HepG2 (cell line): ENCODE results near the gene DNAJC12. TPM values are rescaled to one million over a fixed set of nuclear protein-coding genes. Genes with fewer than 3 reads are reported as not detected.

Source experiments
- ATAC-seq: fragments of 200-7000 bp; cut with Tn5 transposase; 3 replicates; pipeline ENCODE4 v1.9.1; 2020; ENCODE audit warnings: mild to moderate bottlenecking, moderate library complexity
- BruUV-seq: library from RNA; stranded (reverse); fragments of 400-500 nt; replicated peaks from 2 replicates; lab custom pipeline; 2021; lab: Mats Ljungman, UMichigan
- CTCF ChIA-PET: fragments of 300-600 bp; formaldehyde crosslinking; extraction: SDS; loops from one replicate; lab custom pipeline; 2021; ENCODE audit warnings: low total read pairs, inconsistent platforms, low intra/inter-chr PET ratio; lab: Yijun Ruan, JAX
- POLR2A ChIA-PET: fragments of 350-600 bp; sonication (Branson Sonifier 250); formaldehyde crosslinking; loops from one replicate; lab custom pipeline; 2020; ENCODE audit warnings: antibody characterized with exemption, inconsistent platforms; lab: Yijun Ruan, JAX
- DNase-seq: peaks from one replicate; pipeline ENCODE4 v3.0.0-alpha.2; 2015; ENCODE audit warnings: low spot score
- FAIRE-seq: peaks from 3 replicates; lab custom pipeline; 2011; peaks lifted over from hg19 to GRCh38; lab: Jason Lieb, UNC
- H2AFZ ChIP-seq: one replicate; pipeline ENCODE4 v1.6.1; 2011; ENCODE audit warnings: low read length, inconsistent platforms
- H3K27ac ChIP-seq: fragments of 300-600 bp; 3 replicates; pipeline ENCODE4 v1.8.0; 2011; ENCODE audit warnings: mixed run types, mild to moderate bottlenecking, mixed read lengths, low read length, inconsistent platforms; ENCODE audit not compliant: insufficient read depth; ENCODE audit errors: extremely low read length
- H3K27me3 ChIP-seq, 2 experiments: fragments of 200-600 bp in 1 of 2; 2 replicates in 1 of 2; 3 replicates in 1 of 2; pipeline versions ENCODE4 v1.6.0 to v1.8.0; 2011; ENCODE audit warnings: low read length in 2 of 2, mild to moderate bottlenecking in 2 of 2, moderate library complexity in 2 of 2, inconsistent platforms in 1 of 2; ENCODE audit not compliant: insufficient read depth in 2 of 2, control insufficient read depth in 1 of 2
- H3K36me3 ChIP-seq, 2 experiments: fragments of 200-600 bp in 1 of 2; replicated peaks in 1 of 2; 2 replicates in 1 of 2; 3 replicates in 1 of 2; pipeline versions ENCODE4 v1.5.1 to v1.8.0; 2011; ENCODE audit warnings: low read length in 2 of 2, inconsistent platforms in 1 of 2; ENCODE audit not compliant: insufficient read depth in 2 of 2, control insufficient read depth in 1 of 2
- H3K4me1 ChIP-seq: 2 replicates; pipeline ENCODE4 v1.5.1; 2012; ENCODE audit warnings: low read length, inconsistent platforms; ENCODE audit not compliant: insufficient read depth
- H3K4me2 ChIP-seq: 2 replicates; pipeline ENCODE4 v1.6.0; 2011; ENCODE audit warnings: low read depth, low read length, inconsistent platforms
- H3K4me3 ChIP-seq, 3 experiments: fragments of 200-600 bp in 1 of 3; sonication (generic), shearing (Covaris generic) in 1 of 3; replicated peaks in 1 of 3; 2 replicates each; pipeline ENCODE4 v1.5.1; 2011 to 2016; ENCODE audit warnings: low read length in 3 of 3, inconsistent platforms in 2 of 3, low read depth in 2 of 3, mild to moderate bottlenecking in 2 of 3, control low read depth in 1 of 3, mixed read lengths in 1 of 3; ENCODE audit not compliant: insufficient read depth in 1 of 3
- H3K79me2 ChIP-seq: one replicate; pipeline ENCODE4 v1.6.1; 2011; ENCODE audit warnings: low read length, inconsistent platforms; ENCODE audit not compliant: insufficient read depth
- H3K9ac ChIP-seq: 2 replicates; pipeline ENCODE4 v1.6.0; 2011; ENCODE audit warnings: mild to moderate bottlenecking, low read depth, low read length, inconsistent platforms; ENCODE audit not compliant: insufficient read depth
- H3K9me3 ChIP-seq: 2 replicates; pipeline ENCODE4 v1.5.1; 2012; ENCODE audit warnings: mild to moderate bottlenecking, low read length
- H4K20me1 ChIP-seq: 2 replicates; pipeline ENCODE4 v1.6.0; 2011; ENCODE audit warnings: inconsistent platforms, mild to moderate bottlenecking, low read length, moderate library complexity; ENCODE audit not compliant: insufficient read depth
- KDM1A ChIP-seq: IDR thresholded peaks from 2 replicates; pipeline ENCODE4 v1.6.1; 2016; ENCODE audit warnings: missing compliant biosample characterization
- NFAT5 ChIP-seq: sonication (generic); formaldehyde crosslinking; IDR thresholded peaks from 2 replicates; pipeline ENCODE4 v1.4.0; 2020; ENCODE audit warnings: missing genetic modification reagents
- NFIC ChIP-seq: IDR thresholded peaks from 2 replicates; pipeline ENCODE4 v1.6.1; 2012; ENCODE audit warnings: mild to moderate bottlenecking, low read length, inconsistent platforms
- PHF21A ChIP-seq: sonication (generic); formaldehyde crosslinking; IDR thresholded peaks from 2 replicates; pipeline ENCODE4 v1.5.0; 2020; ENCODE audit warnings: mild to moderate bottlenecking, missing genetic modification reagents
- TCF7 ChIP-seq: sonication (generic); IDR thresholded peaks from 2 replicates; pipeline ENCODE4 v1.6.1; 2016; ENCODE audit warnings: antibody characterized with exemption, low read depth
- TFAP4 ChIP-seq: sonication (generic); IDR thresholded peaks from 2 replicates; pipeline ENCODE4 v1.6.1; 2016; ENCODE audit warnings: low read depth, borderline replicate concordance
- ZMYM3 ChIP-seq: sonication (generic); formaldehyde crosslinking; IDR thresholded peaks from 2 replicates; pipeline ENCODE4 v1.5.1; 2020; ENCODE audit warnings: mild to moderate bottlenecking, missing genetic modification reagents
- ZNF414 ChIP-seq: sonication (generic); formaldehyde crosslinking; IDR thresholded peaks from 2 replicates; pipeline ENCODE4 v1.5.0; 2020; ENCODE audit warnings: missing genetic modification reagents
- ZNF530 ChIP-seq: sonication (generic); formaldehyde crosslinking; IDR thresholded peaks from 2 replicates; pipeline ENCODE4 v1.5.0; 2020; ENCODE audit warnings: low read depth, mild to moderate bottlenecking, missing genetic modification reagents
- ZNF558 ChIP-seq: sonication (generic); formaldehyde crosslinking; IDR thresholded peaks from 2 replicates; pipeline ENCODE4 v1.9.0; 2022; ENCODE audit warnings: mild to moderate bottlenecking, missing genetic modification reagents, borderline replicate concordance
- ZNF629 ChIP-seq: sonication (generic); formaldehyde crosslinking; conservative IDR thresholded peaks from 2 replicates; pipeline ENCODE4 v1.5.0; 2020; ENCODE audit warnings: missing genetic modification reagents
- ZNF652 ChIP-seq: IDR thresholded peaks from 2 replicates; pipeline ENCODE4 v1.6.1; 2016; ENCODE audit warnings: low read depth, borderline replicate concordance
- ZNF878 ChIP-seq: sonication (generic); formaldehyde crosslinking; IDR thresholded peaks from 2 replicates; pipeline ENCODE4 v1.8.1; 2023; ENCODE audit warnings: mild to moderate bottlenecking, missing genetic modification reagents, moderate library complexity
- WGBS: methylation state at CpG from one replicate; pipeline ENCODE4 v1.1.6; 2017; ENCODE audit warnings: low lambda C conversion rate; 5-methylcytosine and 5-hydroxymethylcytosine counted together
- in situ Hi-C: cut with HindIII; loops from 2 replicates; pipeline ENCODE4 v1.10.0; 2017; ENCODE audit warnings: low pct_unique_long_range_greater_than_20kb; ENCODE audit not compliant: extremely low pct_ligation_motif_present
- intact Hi-C: fragments of 100-400 bp; cut with micrococcal nuclease; formaldehyde crosslinking; loops from one replicate; pipeline ENCODE4 v1.10.0; 2022; ENCODE audit not compliant: unreplicated experiment
- polyA plus RNA-seq, 8 experiments: library from polyadenylated mRNA; depleted of rRNA in 3 of 8; stranded (reverse) in 7 of 8; unstranded in 1 of 8; fragments of >200 nt; fragmentation: Illumina TruSeq in 4 of 8; extraction: Trizol in 4 of 8; gene quantifications; 2 replicates each; pipeline versions ENCODE4 v1.2.1 to v1.2.3, GENCODE V29; 2011 to 2016; ENCODE audit warnings: low read depth in 4 of 8, missing spikeins in 1 of 8, mixed read lengths in 1 of 8; ENCODE audit not compliant: insufficient read depth in 1 of 8
- total RNA-seq, 5 experiments: library from RNA; depleted of rRNA; stranded (reverse); fragments of >200 nt; fragmentation: Illumina TruSeq; extraction: Trizol; gene quantifications; 2 replicates each; pipeline ENCODE4 v1.2.3, GENCODE V29; 2016; ENCODE audit warnings: low read depth in 1 of 5

DNAJC12 gene
- total and polyA plus RNA-seq, 2 of the 13 experiments (the other 11 are each of a cell fraction or from before 2014, with no cell fraction given) = 11.6 to 43.9 TPM

- FAIRE-seq = no peak
- Histone ChIP-seq H3K36me3 (peaks cover 1 to 10% of the 10 kb centered on the region in 2 experiments; a peak in 3 of 5 replicates), H4K20me1 (peaks cover 8% of the 10 kb centered on the region; the same call in 1 of the 2 replicates), H3K79me2 (peaks cover 31% of the 10 kb centered on the region), H3K4me1 (peaks cover 35% of the 10 kb centered on the region), H3K4me2 (peak overlapping the region; percentile 95), H3K9ac (peak overlapping the region; percentile 75), H3K9me3 (no peaks in the 10 kb centered on the region), H3K27me3 (no peaks in the 10 kb centered on the region; a peak in 1 of 5 replicates), H3K4me3 (peak overlapping the region; percentile 53 to 88 (median 76); a peak in 5 of 6 replicates), H2AFZ (peak overlapping the region; percentile 98), H3K27ac (peak overlapping the region; percentile 75)
- ChIA-PET CTCF (no interaction called here), POLR2A (interaction anchor here (0.7 to 1.2 kb wide), 5 partner anchors 22 to 81 kb away, joined by 3 to 4 read pairs (median 3); no protein-coding TSS in a partner anchor)
- ATAC-seq = peak; percentile 27
- no peak for DNase-seq
- intact Hi-C loops = no loop called here
- 8% methylated on average over 13 of the region's 13 CpGs for WGBS
- TSS peak; percentile 82 for BruUV-seq
- in situ Hi-C loops = no loop called here
- TF ChIP-seq PHF21A (CRISPR knock-in tag) = 0 out of 2 replicates have a peak, but pooled peaks have one; percentile 10
- TF ChIP-seq ZNF530 (CRISPR knock-in tag) = peak; percentile 24; the same call in 1 of the 2 replicates
- 0 out of 2 replicates have a peak, but pooled peaks have one; percentile 3 for TF ChIP-seq TCF7
- peak; percentile 88; the same call in 1 of the 2 replicates for TF ChIP-seq ZNF652 (CRISPR knock-in tag)
- peak; percentile 53; the same call in 1 of the 2 replicates for TF ChIP-seq KDM1A (CRISPR knock-in tag)
- TF ChIP-seq ZMYM3 = peak; percentile 86
- TF ChIP-seq NFAT5 (CRISPR knock-in tag) = no peak
- 0 out of 2 replicates have a peak, but pooled peaks have one; percentile 9 for TF ChIP-seq ZNF414
- TF ChIP-seq ZNF558 = 0 out of 2 replicates have a peak, but pooled peaks have one; percentile 5
- TF ChIP-seq NFIC = no peak
- TF ChIP-seq ZNF878 (CRISPR knock-in tag) = 0 out of 2 replicates have a peak, but pooled peaks have one; percentile 0
- TF ChIP-seq ZNF629 (CRISPR knock-in tag) = peak; percentile 98
- TF ChIP-seq TFAP4 = 0 out of 2 replicates have a peak, but pooled peaks have one; percentile 52
Observed at GRCh38 chr10:67883710-67884312, 45.8 kb upstream of the DNAJC12 start.
